Measurements from ENCODE around the gene MAP3K7CL.

DNA sequence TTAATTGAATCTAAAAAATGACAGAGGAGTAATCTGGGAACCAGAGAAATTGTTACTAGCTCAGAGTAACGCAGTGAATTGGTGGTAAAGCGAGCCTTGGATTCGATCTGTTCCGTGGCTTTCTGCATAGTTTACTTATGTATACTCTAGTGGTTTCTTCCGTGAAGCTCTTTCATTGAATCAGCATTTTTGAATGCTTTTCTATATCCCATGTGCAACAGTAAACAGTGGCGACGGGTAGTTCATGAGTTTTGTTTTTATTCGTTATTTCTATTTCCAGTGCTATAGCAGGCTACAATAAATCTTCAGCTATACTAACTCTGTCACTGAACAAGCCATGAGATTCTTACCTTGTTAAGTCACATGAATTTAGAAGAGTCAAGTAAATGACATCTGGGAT is 14.5 kb upstream of the MAP3K7CL start:
- TF ChIP-seq, protein P1, sequence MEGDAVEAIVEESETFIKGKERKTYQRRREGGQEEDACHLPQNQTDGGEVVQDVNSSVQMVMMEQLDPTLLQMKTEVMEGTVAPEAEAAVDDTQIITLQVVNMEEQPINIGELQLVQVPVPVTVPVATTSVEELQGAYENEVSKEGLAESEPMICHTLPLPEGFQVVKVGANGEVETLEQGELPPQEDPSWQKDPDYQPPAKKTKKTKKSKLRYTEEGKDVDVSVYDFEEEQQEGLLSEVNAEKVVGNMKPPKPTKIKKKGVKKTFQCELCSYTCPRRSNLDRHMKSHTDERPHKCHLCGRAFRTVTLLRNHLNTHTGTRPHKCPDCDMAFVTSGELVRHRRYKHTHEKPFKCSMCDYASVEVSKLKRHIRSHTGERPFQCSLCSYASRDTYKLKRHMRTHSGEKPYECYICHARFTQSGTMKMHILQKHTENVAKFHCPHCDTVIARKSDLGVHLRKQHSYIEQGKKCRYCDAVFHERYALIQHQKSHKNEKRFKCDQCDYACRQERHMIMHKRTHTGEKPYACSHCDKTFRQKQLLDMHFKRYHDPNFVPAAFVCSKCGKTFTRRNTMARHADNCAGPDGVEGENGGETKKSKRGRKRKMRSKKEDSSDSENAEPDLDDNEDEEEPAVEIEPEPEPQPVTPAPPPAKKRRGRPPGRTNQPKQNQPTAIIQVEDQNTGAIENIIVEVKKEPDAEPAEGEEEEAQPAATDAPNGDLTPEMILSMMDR (IDR thresholded peaks at IDR 0.05), result no peak
- TF ChIP-seq POLR2A (IDR thresholded peaks at IDR 0.05), result no peak
